AG04449 (cell line): ENCODE measurements around the gene SYT15.
"Not testable (repeated sequence)": the region's sequence is repeated elsewhere in the genome, so short reads cannot be mapped to it uniquely, and the experiment has no call there.

Source experiments
- CTCF ChIA-PET: fragments of 350-600 bp; formaldehyde crosslinking; extraction: SDS; loops from one replicate; lab custom pipeline; 2021; ENCODE audit warnings: antibody characterized with exemption; lab: Yijun Ruan, JAX
- POLR2A ChIA-PET: fragments of 400-600, 350-600 bp; formaldehyde crosslinking; extraction: SDS; loops from one replicate; lab custom pipeline; 2020; ENCODE audit warnings: antibody characterized with exemption, inconsistent platforms; lab: Yijun Ruan, JAX
- DNase-seq: peaks from one replicate; pipeline ENCODE4 v3.0.0-alpha.2; 2010; ENCODE audit warnings: low read depth, low spot score
- H3K4me3 ChIP-seq: 2 replicates; pipeline ENCODE4 v1.5.1; 2011; ENCODE audit warnings: low read depth, mild to moderate bottlenecking, control low read depth, low read length

Gene SYT15

GRCh38 chr10:46591053-46591452 is 12.1 kb downstream of the SYT15 start:
- DNase-seq, POLR2A ChIA-PET, CTCF ChIA-PET, H3K4me3 ChIP-seq: not testable (repeated sequence)

GRCh38 chr10:46593307-46593706 is 14.4 kb downstream of the SYT15 start:
- CTCF ChIA-PET, H3K4me3 ChIP-seq, DNase-seq, POLR2A ChIA-PET: not testable (repeated sequence)

DNA sequence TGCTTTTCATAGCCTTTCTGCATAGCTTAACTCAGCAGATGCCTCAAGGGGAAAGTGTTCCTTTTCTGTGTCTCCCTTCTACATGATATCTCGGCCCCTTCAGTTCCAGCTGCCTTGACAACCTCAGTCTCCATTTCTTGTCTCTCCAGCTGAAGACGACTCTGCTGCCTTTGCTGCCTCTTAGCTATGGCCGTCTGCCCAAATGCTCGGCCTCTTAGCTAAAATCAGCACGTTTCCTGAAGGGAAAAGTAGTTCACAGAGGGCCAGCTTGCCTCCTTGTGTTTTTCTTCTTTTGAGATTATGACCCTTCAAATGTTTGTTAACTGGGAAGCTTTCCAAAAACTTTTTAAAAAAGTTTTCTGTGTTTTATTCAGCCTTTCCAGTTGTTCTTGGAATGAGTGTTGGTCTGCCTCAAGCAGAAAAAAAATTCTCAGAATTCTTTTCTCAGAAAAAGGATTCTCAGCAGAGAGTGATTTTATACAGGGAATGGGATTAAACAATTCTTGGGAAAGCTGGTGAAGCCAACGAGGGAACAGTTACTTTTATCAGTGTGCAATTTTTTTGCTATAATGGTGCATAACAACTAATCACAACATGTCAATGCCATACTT is 15.6 kb downstream of the SYT15 start:
- H3K4me3 ChIP-seq, DNase-seq, POLR2A ChIA-PET, CTCF ChIA-PET: not testable (repeated sequence)

DNA sequence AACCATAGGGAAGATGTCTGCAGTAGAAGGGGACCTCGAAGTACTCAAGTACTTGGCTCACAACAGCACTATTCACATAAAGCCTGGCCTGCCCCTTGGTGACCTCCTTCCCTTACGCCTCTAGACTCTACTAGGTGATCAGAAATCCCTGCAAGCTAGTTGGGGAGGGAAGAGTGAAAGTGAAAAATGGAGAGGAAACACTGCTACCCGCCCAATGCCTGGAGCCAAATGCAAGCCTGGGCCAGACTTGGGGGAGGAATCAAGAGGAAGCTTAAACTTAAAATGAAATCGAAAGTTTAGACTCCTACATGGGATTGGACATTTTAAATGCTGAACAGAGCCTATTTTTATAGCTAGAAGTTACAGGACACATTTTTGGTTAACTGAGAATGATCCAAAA is 17.6 kb downstream of the SYT15 start:
- DNase-seq, H3K4me3 ChIP-seq, POLR2A ChIA-PET, CTCF ChIA-PET: not testable (repeated sequence)

GRCh38 chr10:46597616-46598246 is 18.8 kb downstream of the SYT15 start:
- DNase-seq, POLR2A ChIA-PET, CTCF ChIA-PET: not testable (repeated sequence)
- H3K4me3 ChIP-seq = peak overlapping the region; percentile 12; the same call in 1 of the 2 replicates

- CTCF ChIA-PET, H3K4me3 ChIP-seq, POLR2A ChIA-PET, DNase-seq: not testable (repeated sequence)
Observed at GRCh38 chr10:46600516-46600915, 21.6 kb downstream of the SYT15 start.

DNA sequence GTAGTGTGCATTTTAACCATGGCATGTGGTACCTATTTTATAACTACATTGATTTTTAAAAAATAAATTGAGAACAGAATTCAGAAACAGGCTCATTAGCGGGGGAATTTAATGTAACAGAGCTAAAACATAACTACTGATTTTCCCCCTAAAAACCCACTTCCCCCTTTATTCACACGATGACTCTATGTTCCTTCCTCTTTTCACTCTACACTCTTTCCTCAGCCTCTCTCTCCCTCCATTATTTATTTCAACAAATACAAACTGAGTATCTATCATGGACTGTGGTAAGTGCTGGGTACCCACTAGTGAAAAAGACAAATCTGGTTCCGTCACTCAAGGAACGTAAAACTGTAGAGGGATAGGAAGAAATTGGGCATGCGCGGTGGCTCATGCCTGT is 36.6 kb downstream of the SYT15 start:
- CTCF ChIA-PET, POLR2A ChIA-PET, H3K4me3 ChIP-seq, DNase-seq: not testable (repeated sequence)

DNA sequence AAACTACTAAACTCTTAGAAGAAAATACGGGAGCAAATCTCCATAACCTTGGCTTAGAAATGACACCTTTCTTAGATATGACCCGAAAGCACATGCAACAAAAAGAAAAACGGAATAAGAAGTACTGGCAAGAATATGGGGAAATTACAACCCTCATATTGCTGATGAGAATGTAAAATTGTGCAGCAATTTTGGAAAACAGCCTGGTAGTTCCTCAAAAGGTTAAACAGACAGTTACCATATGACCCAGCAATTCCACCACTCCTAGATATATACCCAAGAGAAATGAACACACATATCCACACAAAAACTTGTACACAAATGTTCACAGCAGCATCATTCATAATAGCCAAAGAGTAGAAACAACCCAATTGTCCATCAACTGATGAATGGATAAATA is 37.3 kb downstream of the SYT15 start:
- CTCF ChIA-PET, POLR2A ChIA-PET, DNase-seq, H3K4me3 ChIP-seq: not testable (repeated sequence)

DNA sequence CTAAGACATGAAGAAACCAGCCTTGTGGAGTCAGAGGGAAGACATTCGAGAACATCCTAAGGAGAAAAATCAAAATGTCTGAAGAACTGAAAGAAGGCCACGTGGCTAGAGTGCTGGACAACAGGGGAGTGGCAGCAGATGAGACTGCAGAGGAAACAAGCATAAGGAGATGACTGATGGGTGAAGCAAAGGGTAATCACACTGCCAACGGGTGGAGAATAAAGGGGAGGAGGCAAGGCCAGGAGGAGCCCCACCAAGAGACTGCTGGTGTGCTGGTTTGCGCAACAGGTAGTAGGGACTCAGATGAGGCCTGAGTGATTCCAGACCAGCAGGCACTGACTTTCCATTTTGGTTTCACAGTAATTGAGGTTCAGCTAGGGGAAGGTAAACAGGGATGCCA is 38.2 kb downstream of the SYT15 start:
- POLR2A ChIA-PET, H3K4me3 ChIP-seq, DNase-seq, CTCF ChIA-PET: not testable (repeated sequence)

- DNase-seq, H3K4me3 ChIP-seq, POLR2A ChIA-PET, CTCF ChIA-PET: not testable (repeated sequence)
Observed at GRCh38 chr10:46617913-46618312, 39.0 kb downstream of the SYT15 start.

DNA sequence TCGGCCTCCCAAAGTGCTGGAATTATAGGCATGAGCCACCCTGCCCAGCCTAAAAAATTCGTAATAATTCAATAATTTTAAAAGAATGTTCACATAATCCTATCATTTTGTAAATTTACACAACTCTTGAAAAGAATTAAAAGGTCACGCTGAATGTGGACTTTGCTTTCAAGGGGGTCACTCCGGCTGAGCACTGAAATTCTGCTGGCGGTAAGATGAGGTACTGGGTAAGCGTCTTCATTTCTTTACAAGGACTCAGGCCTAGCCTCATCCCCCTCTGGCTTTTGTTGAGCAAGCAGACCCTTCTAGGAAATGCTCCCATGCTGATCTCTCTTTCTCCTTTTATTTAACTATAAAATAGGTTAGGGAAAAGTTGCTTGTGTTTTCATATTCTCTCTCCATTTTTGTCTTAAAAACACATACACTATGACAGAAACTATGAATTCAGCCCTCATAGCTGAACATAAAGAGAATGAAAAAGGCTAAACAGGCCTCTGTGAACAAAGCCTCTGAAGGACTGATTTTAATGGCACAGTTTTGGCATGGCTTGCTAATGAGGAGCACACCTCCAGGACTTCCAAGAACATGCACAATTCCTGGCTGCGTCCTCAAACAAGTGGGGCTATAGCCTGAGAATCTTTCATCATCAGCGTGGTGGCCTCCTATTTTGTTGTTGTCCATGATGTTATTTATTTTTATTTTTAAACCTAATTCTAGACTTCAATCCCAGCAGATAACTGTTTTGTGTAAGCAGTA is 45.1 kb downstream of the SYT15 start:
- CTCF ChIA-PET, DNase-seq, H3K4me3 ChIP-seq, POLR2A ChIA-PET: not testable (repeated sequence)

DNA sequence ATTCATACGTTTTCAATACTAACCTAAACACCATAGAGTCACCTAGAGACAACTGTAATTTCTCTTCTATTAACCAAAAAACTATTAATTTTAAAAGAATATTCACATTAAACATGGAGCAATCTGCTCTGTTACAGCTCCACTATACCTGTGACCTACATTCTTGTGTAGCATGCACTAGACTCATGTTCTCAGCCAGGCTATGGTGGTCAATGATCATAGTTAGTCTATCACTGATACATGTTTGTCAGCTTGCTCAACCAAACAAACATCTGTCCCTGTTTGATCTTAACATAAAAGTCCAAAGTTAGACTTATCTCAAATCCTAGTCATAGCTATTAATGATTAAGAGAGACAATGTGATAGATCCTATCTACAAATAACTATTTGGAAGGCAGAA is 50.9 kb downstream of the SYT15 start:
- CTCF ChIA-PET = not testable (repeated sequence)

DNA sequence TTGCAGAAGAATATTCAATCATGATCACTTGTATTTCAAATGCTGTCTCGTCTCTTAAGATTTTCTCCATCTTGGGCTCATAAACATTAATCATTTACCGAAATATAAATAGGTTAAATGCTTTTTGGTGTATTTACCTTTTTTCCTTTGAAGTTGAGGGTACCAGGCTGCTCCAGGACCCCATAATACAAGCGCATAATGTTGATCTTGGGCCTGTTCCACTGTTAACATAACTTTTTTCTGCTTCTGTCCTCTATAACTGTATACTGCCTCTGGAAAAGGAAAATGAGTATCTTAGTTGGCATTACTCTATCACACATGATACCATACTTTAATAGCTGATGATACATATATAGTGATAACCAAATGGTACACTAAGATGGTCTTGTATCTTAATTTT is 51.9 kb downstream of the SYT15 start:
- CTCF ChIA-PET = not testable (repeated sequence)

More for the DNA sequence above, 50.9 kb downstream of the SYT15 start:
- DNase-seq, POLR2A ChIA-PET, H3K4me3 ChIP-seq: not testable (repeated sequence)

DNA sequence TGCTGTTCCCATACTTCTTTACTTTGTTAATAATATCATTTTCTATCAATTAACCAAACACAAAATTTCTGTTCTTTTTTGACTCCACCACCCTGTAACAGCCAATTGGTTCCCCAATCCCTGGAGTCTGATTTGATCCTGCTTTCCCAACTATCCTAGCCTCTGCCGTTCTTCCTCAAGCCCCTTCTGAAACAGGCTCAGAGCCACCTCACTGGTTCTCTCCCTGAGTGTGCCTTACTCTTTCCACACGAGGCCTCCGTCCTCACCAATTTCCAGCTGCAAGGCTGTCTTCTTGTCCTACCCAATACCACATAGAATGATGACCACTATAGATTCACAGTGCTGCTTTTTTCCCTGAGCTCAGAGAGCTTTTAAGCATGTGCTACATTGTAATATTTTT is 52.8 kb downstream of the SYT15 start:
- POLR2A ChIA-PET, H3K4me3 ChIP-seq, CTCF ChIA-PET, DNase-seq: not testable (repeated sequence)

More for the DNA sequence above, 51.9 kb downstream of the SYT15 start:
- POLR2A ChIA-PET, DNase-seq, H3K4me3 ChIP-seq: not testable (repeated sequence)

DNA sequence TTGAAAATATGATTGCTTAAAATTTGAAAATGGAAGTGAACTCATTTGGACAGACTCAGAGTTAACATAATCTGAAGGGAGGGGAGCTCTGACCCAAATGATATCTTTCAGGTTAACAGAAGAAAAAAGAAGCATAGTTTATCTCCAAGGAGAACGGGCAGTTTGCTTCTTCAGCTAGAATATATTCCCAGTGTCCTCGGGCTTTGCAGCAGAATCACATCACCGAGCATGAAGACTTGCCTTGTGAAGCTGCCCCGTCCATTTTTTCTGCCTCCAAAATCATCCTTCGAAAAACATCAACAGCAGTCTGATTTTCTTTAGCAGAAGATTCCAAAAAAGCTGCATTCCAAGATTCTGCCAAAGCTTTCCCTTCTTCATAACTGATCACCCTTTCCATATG is 55.8 kb downstream of the SYT15 start:
- POLR2A ChIA-PET, CTCF ChIA-PET, H3K4me3 ChIP-seq, DNase-seq: not testable (repeated sequence)

- POLR2A ChIA-PET, DNase-seq, CTCF ChIA-PET: not testable (repeated sequence)
- H3K4me3 ChIP-seq = peak overlapping the region; percentile 27; the same call in 1 of the 2 replicates
Observed at GRCh38 chr10:46635364-46635959, 56.5 kb downstream of the SYT15 start.
